CD14-positive monocyte (primary cell): ENCODE results near the gene BBLN. TPM values are rescaled to one million over a fixed set of nuclear protein-coding genes. Genes with fewer than 3 reads are reported as not detected.

Experiments used
- DNase-seq, 3 donors: peaks; one replicate each; pipeline ENCODE4 v3.0.0-alpha.2; 2011 to 2022
- H2AFZ ChIP-seq: 2 replicates; pipeline ENCODE4 v1.6.0; 2012; ENCODE audit warnings: mild to moderate bottlenecking, low read depth, low read length, inconsistent platforms; ENCODE audit not compliant: insufficient read depth, poor library complexity, severe bottlenecking
- H3K27ac ChIP-seq, 2 donors: 1 replicate in 1 of 2; 2 replicates in 1 of 2; pipeline ENCODE4 v1.5.1; 2012 to 2013; ENCODE audit warnings: low read length in 2 of 2, control low read depth in 1 of 2, inconsistent platforms in 1 of 2, low read depth in 1 of 2, mild to moderate bottlenecking in 1 of 2
- H3K27me3 ChIP-seq, 2 donors: one replicate each; pipeline versions ENCODE4 v1.6.0 to v1.6.1; 2011 to 2013; ENCODE audit warnings: low read length in 2 of 2; ENCODE audit not compliant: control insufficient read depth in 2 of 2, insufficient read depth in 2 of 2
- H3K36me3 ChIP-seq, 2 donors: replicated peaks in 1 of 2; 1 replicate in 1 of 2; 2 replicates in 1 of 2; pipeline versions ENCODE4 v1.5.1 to v1.6.1; 2012 to 2013; ENCODE audit warnings: low read length in 2 of 2, control low read depth in 1 of 2, inconsistent platforms in 1 of 2, mild to moderate bottlenecking in 1 of 2; ENCODE audit not compliant: insufficient read depth in 2 of 2, control insufficient read depth in 1 of 2
- H3K4me1 ChIP-seq, 2 donors: 1 replicate in 1 of 2; 2 replicates in 1 of 2; pipeline versions ENCODE4 v1.5.1 to v1.6.1; 2012 to 2013; ENCODE audit warnings: low read length in 2 of 2, control low read depth in 1 of 2, inconsistent platforms in 1 of 2, mild to moderate bottlenecking in 1 of 2, moderate library complexity in 1 of 2; ENCODE audit not compliant: insufficient read depth in 2 of 2, control insufficient read depth in 1 of 2
- H3K4me2 ChIP-seq: replicated peaks from 2 replicates; pipeline ENCODE3; 2012; ENCODE audit warnings: low read length, moderate library complexity, mild to moderate bottlenecking; ENCODE audit not compliant: poor library complexity, severe bottlenecking; ENCODE audit errors: extremely low read depth
- H3K4me3 ChIP-seq, 3 experiments: fragments of 200-600 bp in 1 of 3; sonication (generic) in 1 of 3; replicated peaks in 1 of 3; 1 replicate in 2 of 3; 2 replicates in 1 of 3; pipeline ENCODE4 v1.5.1; 2011 to 2013; ENCODE audit warnings: low read length in 3 of 3, mild to moderate bottlenecking in 3 of 3, control low read depth in 2 of 3, low read depth in 2 of 3, inconsistent platforms in 1 of 3, moderate library complexity in 1 of 3
- H3K79me2 ChIP-seq: 2 replicates; pipeline ENCODE4 v1.6.0; 2012; ENCODE audit warnings: mild to moderate bottlenecking, control low read depth, inconsistent platforms, low read length, moderate library complexity; ENCODE audit not compliant: insufficient read depth
- H3K9ac ChIP-seq: 2 replicates; pipeline ENCODE4 v1.6.0; 2017; ENCODE audit warnings: low read length, mild to moderate bottlenecking; ENCODE audit not compliant: insufficient read depth, poor library complexity, severe bottlenecking
- H3K9me3 ChIP-seq, 2 donors: replicated peaks in 1 of 2; 1 replicate in 1 of 2; 2 replicates in 1 of 2; pipeline versions ENCODE4 v1.5.1 to v1.6.1; 2012 to 2013; ENCODE audit warnings: low read length in 2 of 2, control low read depth in 1 of 2; ENCODE audit not compliant: control insufficient read depth in 1 of 2, insufficient read depth in 1 of 2
- H4K20me1 ChIP-seq: 2 replicates; pipeline ENCODE4 v1.6.0; 2012; ENCODE audit warnings: mild to moderate bottlenecking, low read length, control low read depth, moderate library complexity; ENCODE audit not compliant: insufficient read depth
- H3K27ac Mint-ChIP-seq, 7 donors: one replicate each; pipeline ENCODE4 v1.8.0; 2020; ENCODE audit warnings: mild to moderate bottlenecking in 7 of 7, mixed read lengths in 7 of 7, moderate library complexity in 6 of 7, inconsistent platforms in 2 of 7
- H3K27me3 Mint-ChIP-seq, 3 donors: one replicate each; pipeline ENCODE4 v1.8.0; 2021 to 2022; ENCODE audit warnings: low read depth in 3 of 3, mild to moderate bottlenecking in 3 of 3, mixed read lengths in 3 of 3, moderate library complexity in 3 of 3, inconsistent platforms in 1 of 3
- H3K36me3 Mint-ChIP-seq, 2 donors: one replicate each; pipeline ENCODE4 v1.8.0; 2020; ENCODE audit warnings: mixed read lengths in 2 of 2, inconsistent platforms in 1 of 2, mild to moderate bottlenecking in 1 of 2
- H3K4me1 Mint-ChIP-seq: one replicate; pipeline ENCODE4 v1.8.0; 2020; ENCODE audit warnings: mild to moderate bottlenecking, mixed read lengths
- H3K4me3 Mint-ChIP-seq, 2 donors: one replicate each; pipeline ENCODE4 v1.8.0; 2020; ENCODE audit warnings: mild to moderate bottlenecking in 2 of 2, mixed read lengths in 2 of 2, moderate library complexity in 1 of 2
- H3K9me3 Mint-ChIP-seq, 7 donors: one replicate each; pipeline ENCODE4 v1.8.0; 2020 to 2022; ENCODE audit warnings: mixed read lengths in 7 of 7, mild to moderate bottlenecking in 6 of 7, moderate library complexity in 6 of 7, inconsistent platforms in 2 of 7
- CTCF ChIP-seq: fragments of 200-600 bp; IDR thresholded peaks from one replicate; pipeline ENCODE4 v1.8.0; 2022; ENCODE audit warnings: antibody characterized with exemption, mild to moderate bottlenecking
- WGBS: methylation state at CpG from one replicate; pipeline ENCODE4 v1.1.5; 2013; ENCODE audit warnings: missing lambda C conversion rate; ENCODE audit not compliant: insufficient coverage; 5-methylcytosine and 5-hydroxymethylcytosine counted together
- intact Hi-C, 2 donors: fragments of 100-400 bp; cut with micrococcal nuclease; formaldehyde crosslinking; loops; one replicate each; pipeline versions ENCODE4 v1.15.0 to v1.15.1; 2023
- polyA plus RNA-seq, 3 donors: library from polyadenylated mRNA; depleted of rRNA in 1 of 3; unstranded in 2 of 3; stranded (reverse) in 1 of 3; fragments of 300-500 nt in 2 of 3; fragments of >200 nt in 1 of 3; fragmentation: Illumina TruSeq in 2 of 3; gene quantifications; 1 replicate in 2 of 3; 2 replicates in 1 of 3; pipeline ENCODE4 v1.2.3, GENCODE V29; 2012 to 2021

Gene BBLN
- polyA plus RNA-seq, 3 donors = 51.5 to 74.8 (median 54.5) TPM

- Histone ChIP-seq H3K27me3 (no peaks in the 10 kb centered on the region), H3K9ac (no peak overlapping the region), H3K79me2 (no peaks in the 10 kb centered on the region), H3K4me2 (no peak overlapping the region), H3K4me3 (no peak overlapping the region), H3K4me1 (peaks cover 6 to 10% of the 10 kb centered on the region in 2 donors), H3K36me3 (no peaks in the 10 kb centered on the region), H2AFZ (no peak overlapping the region), H4K20me1 (no peaks in the 10 kb centered on the region), H3K27ac (no peak overlapping the region), H3K9me3 (no peaks in the 10 kb centered on the region)
- Mint-ChIP-seq H3K27ac (no peak overlapping the region), H3K9me3 (no peaks in the 10 kb centered on the region), H3K36me3 (no peaks in the 10 kb centered on the region), H3K4me3 (no peak overlapping the region), H3K27me3 (peaks cover 0 to 12% (median 2%) of the 10 kb centered on the region in 3 donors), H3K4me1 (peaks cover 14% of the 10 kb centered on the region)
- TF ChIP-seq CTCF = no peak
- no peak for DNase-seq
- intact Hi-C loops = no loop called here
- WGBS = 98% methylated on average over 17 of the region's 22 CpGs
Measured at GRCh38 chr9:128144239-128145181, 15.6 kb upstream of the BBLN start.

GRCh38 chr9:128145536-128145935 is 14.5 kb upstream of the BBLN start:
- H3K9me3 ChIP-seq = no peaks in the 10 kb centered on the region
- no peak overlapping the region for H3K4me3 ChIP-seq
- intact Hi-C loops = no loop called here
- no peak overlapping the region for H3K27ac Mint-ChIP-seq
- H3K9ac ChIP-seq = no peak overlapping the region
- H3K4me2 ChIP-seq = no peak overlapping the region
- no peaks in the 10 kb centered on the region for H3K27me3 ChIP-seq
- H3K4me1 Mint-ChIP-seq = peaks cover 14% of the 10 kb centered on the region
- no peaks in the 10 kb centered on the region for H3K9me3 Mint-ChIP-seq
- no peaks in the 10 kb centered on the region for H4K20me1 ChIP-seq
- 72% methylated on average over 8 of the region's 8 CpGs for WGBS
- no peak overlapping the region for H3K27ac ChIP-seq
- no peak for DNase-seq
- no peak for TF ChIP-seq CTCF
- H3K27me3 Mint-ChIP-seq = peaks cover 0 to 12% (median 2%) of the 10 kb centered on the region in 3 donors
- H3K79me2 ChIP-seq = no peaks in the 10 kb centered on the region
- peaks cover 6 to 10% of the 10 kb centered on the region in 2 donors for H3K4me1 ChIP-seq
- H3K36me3 Mint-ChIP-seq = no peaks in the 10 kb centered on the region
- no peak overlapping the region for H3K4me3 Mint-ChIP-seq
- no peak overlapping the region for H2AFZ ChIP-seq
- no peaks in the 10 kb centered on the region for H3K36me3 ChIP-seq
